ENCODE data around the gene LRG1.

Gene LRG1

DNA sequence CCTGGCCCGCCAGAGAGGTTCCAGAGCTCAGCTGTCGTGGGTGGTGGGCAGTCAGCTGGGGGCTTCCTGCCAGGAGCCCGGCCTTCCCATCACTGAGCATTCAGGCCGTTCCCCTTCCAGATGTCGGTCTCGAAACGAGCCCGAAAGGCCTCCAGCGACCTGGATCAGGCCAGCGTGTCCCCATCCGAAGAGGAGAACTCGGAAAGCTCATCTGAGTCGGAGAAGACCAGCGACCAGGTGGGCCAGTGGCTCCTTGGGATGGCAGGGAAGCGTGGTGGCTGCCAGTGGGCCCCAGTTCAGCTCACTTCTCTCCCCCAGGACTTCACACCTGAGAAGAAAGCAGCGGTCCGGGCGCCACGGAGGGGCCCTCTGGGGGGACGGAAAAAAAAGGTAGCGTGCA, 48.4 kb downstream of the LRG1 start:
- no peak for DNase-seq

DNA sequence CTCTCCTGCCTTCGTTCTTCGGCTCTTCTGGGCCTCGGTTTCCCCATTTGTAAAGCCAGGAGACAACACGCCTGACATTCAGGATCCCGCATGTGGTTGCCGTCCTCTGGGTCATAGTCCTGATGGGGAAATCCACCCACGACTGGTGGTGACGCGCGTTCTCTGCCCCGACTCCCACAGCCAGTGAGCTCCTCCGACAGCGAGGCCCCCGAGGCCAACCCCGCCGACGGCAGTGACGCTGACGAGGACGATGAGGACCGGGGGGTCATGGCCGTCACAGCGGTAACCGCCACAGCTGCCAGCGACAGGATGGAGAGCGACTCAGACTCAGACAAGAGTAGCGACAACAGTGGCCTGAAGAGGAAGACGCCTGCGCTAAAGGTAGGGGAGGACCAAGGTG, 51.3 kb downstream of the LRG1 start:
- DNase-seq, result no peak

DNA sequence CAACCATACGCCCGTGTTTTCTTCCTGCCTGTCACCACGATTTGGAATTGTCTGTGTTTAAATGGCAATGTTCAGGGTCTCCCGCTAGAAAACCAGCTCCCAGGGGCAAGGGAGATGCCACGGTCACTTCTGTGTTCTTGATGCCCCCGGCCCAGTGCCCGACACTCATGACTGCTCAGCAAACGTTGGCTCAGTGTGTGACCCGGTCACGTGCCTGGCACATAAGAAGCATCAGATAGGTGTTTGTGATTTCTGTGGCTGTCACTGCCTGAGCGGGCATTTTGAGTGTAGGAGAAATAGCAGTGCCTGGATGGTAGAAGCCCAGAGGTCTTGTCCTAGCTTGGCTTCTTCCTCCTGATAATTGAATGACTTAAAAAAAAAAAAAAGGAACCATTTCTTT, 52.3 kb downstream of the LRG1 start:
- no peak for DNase-seq
